PFSK-1 (cell line): ENCODE results near the gene IGFL2.

Source experiments
- FOXP2 ChIP-seq: optimal IDR thresholded peaks from 2 replicates; pipeline ENCODE3; 2011; ENCODE audit warnings: borderline replicate concordance, control low read depth, inconsistent platforms; ENCODE audit not compliant: insufficient read depth; ENCODE audit errors: extremely low read length, extremely low read depth
- POLR2AphosphoS5 ChIP-seq: IDR thresholded peaks from 2 replicates; pipeline ENCODE4 v1.6.1; 2012; ENCODE audit warnings: low read depth, mild to moderate bottlenecking, control low read depth, low read length, moderate library complexity
- TAF1 ChIP-seq: IDR thresholded peaks from 2 replicates; pipeline ENCODE4 v1.6.1; 2012; ENCODE audit warnings: low read length, control low read depth, borderline replicate concordance; ENCODE audit not compliant: insufficient read depth

- no peak for TF ChIP-seq TAF1
- TF ChIP-seq POLR2AphosphoS5 = no peak
- TF ChIP-seq FOXP2 = no peak
Observed at GRCh38 chr19:46176116-46176860, 28.2 kb downstream of the IGFL2 start.
